H9 (cell line): ENCODE data around the gene TMEM132D. TPM values are rescaled to one million over a fixed set of nuclear protein-coding genes. Genes with fewer than 3 reads are reported as not detected.

Experiments used
- DNase-seq: peaks from one replicate; pipeline ENCODE4 v3.0.0-alpha.2; 2017
- H2AFZ ChIP-seq: one replicate; pipeline ENCODE4 v1.6.1; 2013; ENCODE audit warnings: mild to moderate bottlenecking, low read length, control low read depth, moderate library complexity
- H2AK5ac ChIP-seq: 2 replicates; pipeline ENCODE4 v1.6.1; 2013; ENCODE audit warnings: low read length, control low read depth, mixed read lengths; ENCODE audit not compliant: insufficient read length
- H2BK120ac ChIP-seq: one replicate; pipeline ENCODE4 v1.6.1; 2013; ENCODE audit warnings: low read depth, mild to moderate bottlenecking, low read length, control low read depth, inconsistent platforms; ENCODE audit not compliant: poor library complexity, severe bottlenecking
- H2BK12ac ChIP-seq: 2 replicates; pipeline ENCODE4 v1.6.1; 2013; ENCODE audit warnings: low read length, control low read depth, mixed read lengths, low read depth; ENCODE audit not compliant: insufficient read length
- H2BK15ac ChIP-seq: 2 replicates; pipeline ENCODE4 v1.6.1; 2013; ENCODE audit warnings: low read depth, low read length, control low read depth
- H2BK20ac ChIP-seq: one replicate; pipeline ENCODE4 v1.6.1; 2013; ENCODE audit warnings: low read depth, mild to moderate bottlenecking, low read length, control low read depth, inconsistent platforms; ENCODE audit not compliant: poor library complexity, severe bottlenecking
- H2BK5ac ChIP-seq: 2 replicates; pipeline ENCODE4 v1.6.1; 2013; ENCODE audit warnings: low read length, control low read depth, mixed read lengths; ENCODE audit not compliant: insufficient read length
- H3K14ac ChIP-seq: 2 replicates; pipeline ENCODE4 v1.6.1; 2013; ENCODE audit warnings: low read length, control low read depth; ENCODE audit not compliant: insufficient read depth
- H3K18ac ChIP-seq: 2 replicates; pipeline ENCODE4 v1.6.1; 2013; ENCODE audit warnings: low read depth, mild to moderate bottlenecking, mixed read lengths, low read length, control low read depth; ENCODE audit not compliant: insufficient read length
- H3K23ac ChIP-seq: 2 replicates; pipeline ENCODE4 v1.6.1; 2013; ENCODE audit warnings: low read length, control low read depth, mixed read lengths, low read depth; ENCODE audit not compliant: insufficient read length
- H3K23me2 ChIP-seq: 2 replicates; pipeline ENCODE4 v1.6.1; 2013; ENCODE audit warnings: low read depth, mild to moderate bottlenecking, mixed read lengths, low read length, control low read depth; ENCODE audit not compliant: insufficient read length, poor library complexity, severe bottlenecking
- H3K27ac ChIP-seq: 2 replicates; pipeline ENCODE4 v1.5.1; 2013; ENCODE audit warnings: low read length, control low read depth, mixed read lengths, low read depth; ENCODE audit not compliant: insufficient read length
- H3K27me3 ChIP-seq: 2 replicates; pipeline ENCODE4 v1.6.1; 2013; ENCODE audit warnings: low read length, control low read depth, inconsistent platforms; ENCODE audit not compliant: insufficient read depth
- H3K4ac ChIP-seq: 2 replicates; pipeline ENCODE4 v1.6.1; 2013; ENCODE audit warnings: low read depth, mild to moderate bottlenecking, control low read depth, inconsistent platforms, low read length, moderate library complexity
- H3K4me1 ChIP-seq: 2 replicates; pipeline ENCODE4 v1.6.1; 2013; ENCODE audit warnings: low read length, control low read depth, inconsistent platforms; ENCODE audit not compliant: insufficient read depth
- H3K4me2 ChIP-seq: 2 replicates; pipeline ENCODE4 v1.6.1; 2013; ENCODE audit warnings: low read length, control low read depth, mixed read lengths; ENCODE audit not compliant: insufficient read length, insufficient read depth
- H3K56ac ChIP-seq: 2 replicates; pipeline ENCODE4 v1.6.1; 2013; ENCODE audit warnings: low read depth, mild to moderate bottlenecking, mixed read lengths, low read length, control low read depth; ENCODE audit not compliant: insufficient read length
- H3K79me1 ChIP-seq: 2 replicates; pipeline ENCODE4 v1.6.1; 2013; ENCODE audit warnings: low read depth, mild to moderate bottlenecking, moderate library complexity, low read length, control low read depth, inconsistent platforms; ENCODE audit not compliant: insufficient read depth, poor library complexity, severe bottlenecking
- H3K79me2 ChIP-seq: 2 replicates; pipeline ENCODE4 v1.6.1; 2013; ENCODE audit warnings: low read length, control low read depth, inconsistent platforms; ENCODE audit not compliant: insufficient read depth
- H3K9ac ChIP-seq: 2 replicates; pipeline ENCODE4 v1.6.1; 2013; ENCODE audit warnings: low read length, control low read depth, mixed read lengths; ENCODE audit not compliant: insufficient read length; ENCODE audit errors: extremely low read depth
- H3K9me3 ChIP-seq: one replicate; pipeline ENCODE4 v1.6.1; 2013; ENCODE audit warnings: low read depth, low read length, inconsistent platforms; ENCODE audit not compliant: control insufficient read depth
- H3T11ph ChIP-seq: one replicate; pipeline ENCODE4 v1.6.1; 2013; ENCODE audit warnings: mild to moderate bottlenecking, low read length, control low read depth, inconsistent platforms
- H4K20me1 ChIP-seq: one replicate; pipeline ENCODE4 v1.6.1; 2013; ENCODE audit not compliant: control insufficient read depth, insufficient read length, insufficient read depth
- H4K5ac ChIP-seq: 2 replicates; pipeline ENCODE4 v1.6.1; 2013; ENCODE audit warnings: low read depth, mild to moderate bottlenecking, mixed read lengths, low read length, control low read depth; ENCODE audit not compliant: insufficient read length
- H4K8ac ChIP-seq: replicated peaks from 2 replicates; pipeline ENCODE4 v1.6.1; 2013; ENCODE audit warnings: low read length, control low read depth, mixed read lengths, low read depth; ENCODE audit not compliant: insufficient read length
- H4K91ac ChIP-seq: 2 replicates; pipeline ENCODE4 v1.6.1; 2013; ENCODE audit warnings: low read depth, mild to moderate bottlenecking, moderate library complexity, mixed read lengths, low read length, control low read depth; ENCODE audit not compliant: insufficient read length
- H3K27ac Mint-ChIP-seq, 3 experiments: 2 replicates in 2 of 3; 3 replicates in 1 of 3; pipeline ENCODE4 v1.8.0; 2020 to 2021; ENCODE audit warnings: mixed read lengths in 3 of 3, mild to moderate bottlenecking in 1 of 3, moderate library complexity in 1 of 3
- H3K27me3 Mint-ChIP-seq: 2 replicates; pipeline ENCODE4 v1.8.0; 2021; ENCODE audit warnings: low read depth, mild to moderate bottlenecking, moderate library complexity, mixed read lengths
- H3K36me3 Mint-ChIP-seq, 3 experiments: 2 replicates in 2 of 3; 3 replicates in 1 of 3; pipeline ENCODE4 v1.8.0; 2020 to 2021; ENCODE audit warnings: low read depth in 3 of 3, mixed read lengths in 3 of 3; ENCODE audit not compliant: insufficient read depth in 1 of 3
- H3K4me1 Mint-ChIP-seq, 2 experiments: 2 replicates each; pipeline ENCODE4 v1.8.0; 2020; ENCODE audit warnings: mixed read lengths in 2 of 2
- H3K4me3 Mint-ChIP-seq, 2 experiments: 2 replicates in 1 of 2; 3 replicates in 1 of 2; pipeline ENCODE4 v1.8.0; 2020 to 2021; ENCODE audit warnings: mild to moderate bottlenecking in 2 of 2, mixed read lengths in 2 of 2, moderate library complexity in 1 of 2
- H3K9me3 Mint-ChIP-seq, 2 experiments: 2 replicates in 1 of 2; 3 replicates in 1 of 2; pipeline ENCODE4 v1.8.0; 2020; ENCODE audit warnings: mild to moderate bottlenecking in 2 of 2, mixed read lengths in 2 of 2, moderate library complexity in 1 of 2
- WGBS: extraction: QIAGEN DNeasy Blood & Tissue Kit; methylation state at CpG from one replicate; pipeline ENCODE4 v1.1.7; 2013; ENCODE audit warnings: missing lambda C conversion rate, low lambda C conversion rate, mixed read lengths; ENCODE audit not compliant: insufficient read length; ENCODE audit errors: extremely low coverage; 5-methylcytosine and 5-hydroxymethylcytosine counted together
- total RNA-seq: library from RNA; stranded (reverse); gene quantifications from 2 replicates; pipeline ENCODE4 v1.2.1, GENCODE V29; 2021
- TF ChIP-seq, protein P1 (sequence below): fragments of 200-600 bp; sonication (generic); conservative IDR thresholded peaks from 3 replicates; pipeline ENCODE4 v1.8.0; 2021; ENCODE audit warnings: antibody characterized with exemption, mild to moderate bottlenecking

Gene TMEM132D
- total RNA-seq, 1 experiment from 2014 or later = 6.1 TPM

DNA sequence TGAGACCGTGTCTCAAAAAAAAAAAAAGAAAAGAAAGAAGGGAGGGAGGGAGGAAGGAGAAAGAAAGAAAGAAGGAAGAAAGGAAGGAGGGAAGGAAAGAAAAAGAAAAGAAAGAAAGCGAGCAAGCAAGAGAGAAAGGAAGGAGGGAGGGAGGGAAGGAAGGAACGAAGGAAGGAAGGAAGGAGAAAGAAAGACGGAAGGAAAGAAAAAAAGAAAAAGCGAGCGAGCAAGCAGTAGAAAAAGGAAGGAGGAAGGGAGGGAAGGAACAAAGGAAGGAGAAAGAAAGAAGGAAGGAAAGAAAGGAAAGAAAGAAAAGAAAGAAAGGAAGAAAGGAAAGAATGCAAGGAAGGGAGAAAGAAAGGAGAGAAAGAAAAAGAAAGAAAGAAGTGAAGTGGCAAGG is 546.6 kb downstream of the TMEM132D start:
- Histone ChIP-seq H4K5ac (no peak overlapping the region), H2BK15ac (no peak overlapping the region), H2AFZ (no peak overlapping the region), H3T11ph (no peak overlapping the region), H4K8ac (no peak overlapping the region), H3K27me3 (no peaks in the 10 kb centered on the region), H3K9ac (no peak overlapping the region), H3K4ac (no peak overlapping the region), H3K14ac (no peak overlapping the region), H2BK20ac (no peak overlapping the region), H2AK5ac (no peak overlapping the region), H3K23me2 (no peaks in the 10 kb centered on the region), H3K9me3 (no peaks in the 10 kb centered on the region), H3K79me1 (no peaks in the 10 kb centered on the region), H3K18ac (no peak overlapping the region), H2BK120ac (no peak overlapping the region), H4K91ac (no peak overlapping the region), H3K79me2 (no peaks in the 10 kb centered on the region), H3K23ac (no peak overlapping the region), H3K56ac (no peak overlapping the region), H3K4me1 (no peaks in the 10 kb centered on the region), H3K4me2 (no peak overlapping the region), H3K27ac (no peak overlapping the region), H4K20me1 (no peaks in the 10 kb centered on the region), H2BK5ac (no peak overlapping the region), H2BK12ac (no peak overlapping the region)
- TF ChIP-seq, protein P1, sequence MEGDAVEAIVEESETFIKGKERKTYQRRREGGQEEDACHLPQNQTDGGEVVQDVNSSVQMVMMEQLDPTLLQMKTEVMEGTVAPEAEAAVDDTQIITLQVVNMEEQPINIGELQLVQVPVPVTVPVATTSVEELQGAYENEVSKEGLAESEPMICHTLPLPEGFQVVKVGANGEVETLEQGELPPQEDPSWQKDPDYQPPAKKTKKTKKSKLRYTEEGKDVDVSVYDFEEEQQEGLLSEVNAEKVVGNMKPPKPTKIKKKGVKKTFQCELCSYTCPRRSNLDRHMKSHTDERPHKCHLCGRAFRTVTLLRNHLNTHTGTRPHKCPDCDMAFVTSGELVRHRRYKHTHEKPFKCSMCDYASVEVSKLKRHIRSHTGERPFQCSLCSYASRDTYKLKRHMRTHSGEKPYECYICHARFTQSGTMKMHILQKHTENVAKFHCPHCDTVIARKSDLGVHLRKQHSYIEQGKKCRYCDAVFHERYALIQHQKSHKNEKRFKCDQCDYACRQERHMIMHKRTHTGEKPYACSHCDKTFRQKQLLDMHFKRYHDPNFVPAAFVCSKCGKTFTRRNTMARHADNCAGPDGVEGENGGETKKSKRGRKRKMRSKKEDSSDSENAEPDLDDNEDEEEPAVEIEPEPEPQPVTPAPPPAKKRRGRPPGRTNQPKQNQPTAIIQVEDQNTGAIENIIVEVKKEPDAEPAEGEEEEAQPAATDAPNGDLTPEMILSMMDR = no peak
- no peak overlapping the region for H3K27ac Mint-ChIP-seq
- no peaks in the 10 kb centered on the region for H3K9me3 Mint-ChIP-seq
- H3K4me3 Mint-ChIP-seq = no peak overlapping the region
- no peak for DNase-seq
- no peaks in the 10 kb centered on the region; a peak in 1 of 7 replicates for H3K36me3 Mint-ChIP-seq
- 100% methylated on average over 1 of the region's 6 CpGs for WGBS
- peaks cover 7 to 8% of the 10 kb centered on the region in 2 experiments for H3K4me1 Mint-ChIP-seq
- H3K27me3 Mint-ChIP-seq = 0 out of 2 replicates have a peak, but pooled peaks cover 3% of the 10 kb centered on the region
